Fibroblast of villous mesenchyme (primary cell): ENCODE measurements around the gene DNAJC6. TPM values are rescaled to one million over a fixed set of nuclear protein-coding genes. Genes with fewer than 3 reads are reported as not detected.
"Not testable (repeated sequence)": the region's sequence is repeated elsewhere in the genome, so short reads cannot be mapped to it uniquely, and the experiment has no call there.

ENCODE experiments used
- DNase-seq: peaks from one replicate; pipeline ENCODE4 v3.0.0-alpha.2; 2010; ENCODE audit warnings: low read depth
- H3K4me3 ChIP-seq: 2 replicates; pipeline ENCODE4 v1.5.1; 2011; ENCODE audit warnings: low read depth, mild to moderate bottlenecking, low read length
- CTCF ChIP-seq: IDR thresholded peaks from 2 replicates; pipeline ENCODE4 v1.5.1; 2012; ENCODE audit warnings: low read depth, mild to moderate bottlenecking, low read length; ENCODE audit not compliant: insufficient read depth
- total RNA-seq: library from RNA; depleted of rRNA; stranded (reverse); fragments of >200 nt; gene quantifications from 2 replicates; pipeline ENCODE4 v1.2.3, GENCODE V29; 2012

DNAJC6 gene
- total RNA-seq, 1 donor: 24.6 TPM

- DNase-seq: no peak
- no peak for TF ChIP-seq CTCF
Measured at GRCh38 chr1:65378247-65378946, 69.1 kb downstream of the DNAJC6 start.

GRCh38 chr1:65384426-65384825, 75.1 kb downstream of the DNAJC6 start:
- DNase-seq, H3K4me3 ChIP-seq: not testable (repeated sequence)

More at GRCh38 chr1:65378247-65378946, 69.1 kb downstream of the DNAJC6 start:
- no peak overlapping the region for H3K4me3 ChIP-seq

GRCh38 chr1:65386439-65386838, 77.1 kb downstream of the DNAJC6 start:
- TF ChIP-seq CTCF: no peak
- no peak overlapping the region for H3K4me3 ChIP-seq
- no peak for DNase-seq

GRCh38 chr1:65387821-65388220, 78.5 kb downstream of the DNAJC6 start:
- H3K4me3 ChIP-seq: no peak overlapping the region
- no peak for DNase-seq
- TF ChIP-seq CTCF: no peak

GRCh38 chr1:65388908-65389695, 79.8 kb downstream of the DNAJC6 start:
- no peak for TF ChIP-seq CTCF
- no peak overlapping the region for H3K4me3 ChIP-seq
- DNase-seq: no peak

- no peak for TF ChIP-seq CTCF
- H3K4me3 ChIP-seq: no peak overlapping the region
- DNase-seq: no peak
Measured at GRCh38 chr1:65392497-65392896, 83.2 kb downstream of the DNAJC6 start.

- no peak overlapping the region for H3K4me3 ChIP-seq
- peak; percentile 36 for DNase-seq
- no peak for TF ChIP-seq CTCF
Measured at GRCh38 chr1:65393347-65393746, 84.0 kb downstream of the DNAJC6 start.
